ENCODE data around the gene PAPPA2. TPM values are rescaled to one million over a fixed set of nuclear protein-coding genes. Genes with fewer than 3 reads are reported as not detected.

PAPPA2 gene
- total and polyA plus RNA-seq, 10 of the 15 experiments (the other 5 are each of a cell fraction or from before 2014, with no cell fraction given) = under 0.01 to 0.06 (median 0.03) TPM; not detected in 7

- Histone ChIP-seq H2AFZ (ENCODE audit: control insufficient read depth, low read depth, low read length) (no peak overlapping the region), H3K27me3 (replicated peaks in 1 of 2; ENCODE audit: control insufficient read depth in 2 of 2, insufficient read depth in 2 of 2, low read length in 1 of 2) (no peaks in the 10 kb centered on the region; a peak in 1 of 4 replicates), H3K9ac (ENCODE audit: control insufficient read depth, insufficient read depth, low read length) (no peak overlapping the region), H3K9me3 (replicated peaks; ENCODE audit: control insufficient read depth, insufficient read depth, low read length) (no peaks in the 10 kb centered on the region), H3K36me3 (ENCODE audit: control insufficient read depth in 2 of 2, insufficient read depth in 2 of 2, low read length in 1 of 2) (no peaks in the 10 kb centered on the region), H3K27ac (ENCODE audit: control insufficient read depth, insufficient read depth) (no peak overlapping the region), H3K4me3 (no peak overlapping the region), H4K20me1 (ENCODE audit: control insufficient read depth, insufficient read depth) (no peaks in the 10 kb centered on the region), H3K4me1 (ENCODE audit: control insufficient read depth, insufficient read depth, low read length) (no peaks in the 10 kb centered on the region), H3K79me2 (ENCODE audit: control insufficient read depth, insufficient read depth, low read length) (no peaks in the 10 kb centered on the region), H3K4me2 (ENCODE audit: control insufficient read depth, insufficient read depth) (no peak overlapping the region)
- intact Hi-C loops (cut with micrococcal nuclease; ENCODE audit: unreplicated experiment) = loop anchor here (5.0 kb wide), 1 partner anchor 190 kb away; no protein-coding TSS in a partner anchor
- in situ Hi-C loops (cut with MboI) = no loop called here
- FAIRE-seq = no peak
- no peak for ATAC-seq
- RAD21 ChIA-PET (ENCODE audit: unreplicated experiment) = no interaction called here
- SMC1A ChIA-PET (ENCODE audit: uncharacterized antibody, unreplicated experiment) = interaction anchor here (0.9 to 1.5 kb wide), 2 partner anchors 14 to 320 kb away, joined by 3 read pairs; no protein-coding TSS in a partner anchor
- POLR2A ChIA-PET = no interaction called here
- no TSS peak for BruUV-seq (replicated peaks)
- CTCF ChIA-PET = interaction anchor here (0.6 to 4.3 kb wide), 8 partner anchors 10 to 1540 kb away, joined by 3 to 67 read pairs (median 6); no protein-coding TSS in a partner anchor
- 36% methylated on average over 4 of the region's 4 CpGs for WGBS (ENCODE audit: insufficient coverage, insufficient replicate concordance, low lambda C conversion rate, missing lambda C conversion rate)
- DNase-seq (ENCODE audit: low read depth, low spot score) = no peak
- TF ChIP-seq, protein P1, sequence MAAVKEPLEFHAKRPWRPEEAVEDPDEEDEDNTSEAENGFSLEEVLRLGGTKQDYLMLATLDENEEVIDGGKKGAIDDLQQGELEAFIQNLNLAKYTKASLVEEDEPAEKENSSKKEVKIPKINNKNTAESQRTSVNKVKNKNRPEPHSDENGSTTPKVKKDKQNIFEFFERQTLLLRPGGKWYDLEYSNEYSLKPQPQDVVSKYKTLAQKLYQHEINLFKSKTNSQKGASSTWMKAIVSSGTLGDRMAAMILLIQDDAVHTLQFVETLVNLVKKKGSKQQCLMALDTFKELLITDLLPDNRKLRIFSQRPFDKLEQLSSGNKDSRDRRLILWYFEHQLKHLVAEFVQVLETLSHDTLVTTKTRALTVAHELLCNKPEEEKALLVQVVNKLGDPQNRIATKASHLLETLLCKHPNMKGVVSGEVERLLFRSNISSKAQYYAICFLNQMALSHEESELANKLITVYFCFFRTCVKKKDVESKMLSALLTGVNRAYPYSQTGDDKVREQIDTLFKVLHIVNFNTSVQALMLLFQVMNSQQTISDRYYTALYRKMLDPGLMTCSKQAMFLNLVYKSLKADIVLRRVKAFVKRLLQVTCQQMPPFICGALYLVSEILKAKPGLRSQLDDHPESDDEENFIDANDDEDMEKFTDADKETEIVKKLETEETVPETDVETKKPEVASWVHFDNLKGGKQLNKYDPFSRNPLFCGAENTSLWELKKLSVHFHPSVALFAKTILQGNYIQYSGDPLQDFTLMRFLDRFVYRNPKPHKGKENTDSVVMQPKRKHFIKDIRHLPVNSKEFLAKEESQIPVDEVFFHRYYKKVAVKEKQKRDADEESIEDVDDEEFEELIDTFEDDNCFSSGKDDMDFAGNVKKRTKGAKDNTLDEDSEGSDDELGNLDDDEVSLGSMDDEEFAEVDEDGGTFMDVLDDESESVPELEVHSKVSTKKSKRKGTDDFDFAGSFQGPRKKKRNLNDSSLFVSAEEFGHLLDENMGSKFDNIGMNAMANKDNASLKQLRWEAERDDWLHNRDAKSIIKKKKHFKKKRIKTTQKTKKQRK (IDR thresholded peaks at IDR 0.05; ENCODE audit: low read depth, low read length) = no peak
- TF ChIP-seq RELA (IDR thresholded peaks at IDR 0.05; ENCODE audit: borderline replicate concordance, partially characterized antibody) (no peak), SRF (IDR thresholded peaks at IDR 0.05; ENCODE audit: low read depth in 2 of 2, low read length in 2 of 2) (no peak), HDGF (IDR thresholded peaks at IDR 0.05) (no peak), PAX5 (IDR thresholded peaks at IDR 0.05; ENCODE audit: borderline replicate concordance, low read depth, low read length) (no peak), MEF2B (IDR thresholded peaks at IDR 0.05; ENCODE audit: partially characterized antibody, poor library complexity, severe bottlenecking) (no peak), POLR2A (IDR thresholded peaks at IDR 0.05; ENCODE audit: low read depth, low read length) (no peak), FOS (IDR thresholded peaks at IDR 0.05; ENCODE audit: borderline replicate concordance, extremely low read depth, insufficient read length) (no peak), BCL11A (IDR thresholded peaks at IDR 0.05; ENCODE audit: low read depth, low read length) (no peak), IKZF2 (IDR thresholded peaks at IDR 0.05) (no peak), NFYB (IDR thresholded peaks at IDR 0.05; ENCODE audit: insufficient read depth, low read depth, low read length) (no peak), BACH1 (IDR thresholded peaks at IDR 0.05; ENCODE audit: borderline replicate concordance) (no peak), NFXL1 (IDR thresholded peaks at IDR 0.05; ENCODE audit: borderline replicate concordance) (no peak), MYC (IDR thresholded peaks at IDR 0.05; ENCODE audit: insufficient read depth, insufficient read length, insufficient replicate concordance, low read length, severe bottlenecking) (no peak), ZNF687 (IDR thresholded peaks at IDR 0.05) (no peak), HCFC1 (IDR thresholded peaks at IDR 0.05; ENCODE audit: low read length) (no peak)
- TF ChIP-seq, protein P2, sequence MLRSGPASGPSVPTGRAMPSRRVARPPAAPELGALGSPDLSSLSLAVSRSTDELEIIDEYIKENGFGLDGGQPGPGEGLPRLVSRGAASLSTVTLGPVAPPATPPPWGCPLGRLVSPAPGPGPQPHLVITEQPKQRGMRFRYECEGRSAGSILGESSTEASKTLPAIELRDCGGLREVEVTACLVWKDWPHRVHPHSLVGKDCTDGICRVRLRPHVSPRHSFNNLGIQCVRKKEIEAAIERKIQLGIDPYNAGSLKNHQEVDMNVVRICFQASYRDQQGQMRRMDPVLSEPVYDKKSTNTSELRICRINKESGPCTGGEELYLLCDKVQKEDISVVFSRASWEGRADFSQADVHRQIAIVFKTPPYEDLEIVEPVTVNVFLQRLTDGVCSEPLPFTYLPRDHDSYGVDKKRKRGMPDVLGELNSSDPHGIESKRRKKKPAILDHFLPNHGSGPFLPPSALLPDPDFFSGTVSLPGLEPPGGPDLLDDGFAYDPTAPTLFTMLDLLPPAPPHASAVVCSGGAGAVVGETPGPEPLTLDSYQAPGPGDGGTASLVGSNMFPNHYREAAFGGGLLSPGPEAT (IDR thresholded peaks at IDR 0.05; ENCODE audit: low read depth) = no peak
Observed at GRCh38 chr1:176692431-176692830, 229.5 kb downstream of the PAPPA2 start.
